HG02852 (cell line): ENCODE measurements around the gene GRIA2.
"Not testable (repeated sequence)": the region's sequence is repeated elsewhere in the genome, so short reads cannot be mapped to it uniquely, and the experiment has no call there.

Experiments used
- ATAC-seq: cut with Tn5 transposase; IDR thresholded peaks from one replicate; pipeline ENCODE4 v1.9.1; 2021; ENCODE audit warnings: mild to moderate bottlenecking, moderate library complexity; ENCODE audit not compliant: unreplicated experiment

The GRIA2 gene

GRCh38 chr4:157220371-157220881 lies at the start of gene GRIA2:
Gene GRIA2, plus strand, starts transcription at chr4:157220728. Its CDS starts 315 bp downstream, at chr4:157221043.
- ATAC-seq: no peak

GRCh38 chr4:157172011-157172410 lies 48.5 kb upstream of the GRIA2 start:
- ATAC-seq: no peak

- ATAC-seq: not testable (repeated sequence)
Observed at GRCh38 chr4:157180268-157180667, 40.3 kb upstream of the GRIA2 start.

- ATAC-seq: no peak
Observed at GRCh38 chr4:157184300-157184699, 36.2 kb upstream of the GRIA2 start.

- no peak for ATAC-seq
Observed at GRCh38 chr4:157185363-157185762, 35.2 kb upstream of the GRIA2 start.

- ATAC-seq: no peak
Observed at GRCh38 chr4:157195374-157195773, 25.2 kb upstream of the GRIA2 start.

- ATAC-seq: no peak
Observed at GRCh38 chr4:157196046-157196445, 24.5 kb upstream of the GRIA2 start.

GRCh38 chr4:157204634-157205244 lies 15.8 kb upstream of the GRIA2 start:
- peak; percentile 76 for ATAC-seq

GRCh38 chr4:157217708-157218107 lies 2.8 kb upstream of the GRIA2 start:
- no peak for ATAC-seq

GRCh38 chr4:157219711-157220370 lies 687 bp upstream of the GRIA2 start:
- ATAC-seq: no peak

GRCh38 chr4:157221426-157221894 lies 932 bp downstream of the GRIA2 start:
- no peak for ATAC-seq

GRCh38 chr4:157221895-157222770 lies 1.6 kb downstream of the GRIA2 start:
- ATAC-seq: no peak

- no peak for ATAC-seq
Observed at GRCh38 chr4:157222771-157223160, 2.2 kb downstream of the GRIA2 start.

GRCh38 chr4:157223456-157223855 lies 2.9 kb downstream of the GRIA2 start:
- ATAC-seq: no peak

- ATAC-seq: no peak
Observed at GRCh38 chr4:157225096-157225495, 4.6 kb downstream of the GRIA2 start.

GRCh38 chr4:157226035-157226434 lies 5.5 kb downstream of the GRIA2 start:
- no peak for ATAC-seq

- no peak for ATAC-seq
Observed at GRCh38 chr4:157226601-157227000, 6.1 kb downstream of the GRIA2 start.

GRCh38 chr4:157231525-157231924 lies 11.0 kb downstream of the GRIA2 start:
- no peak for ATAC-seq

GRCh38 chr4:157242871-157243270 lies 22.3 kb downstream of the GRIA2 start:
- no peak for ATAC-seq

GRCh38 chr4:157244348-157244747 lies 23.8 kb downstream of the GRIA2 start:
- ATAC-seq: no peak

GRCh38 chr4:157245351-157245750 lies 24.8 kb downstream of the GRIA2 start:
- ATAC-seq: no peak
